Measurements from ENCODE around the gene RPS6KL1.
"Not testable (repeated sequence)": the region's sequence is repeated elsewhere in the genome, so short reads cannot be mapped to it uniquely, and the experiment has no call there.

The RPS6KL1 gene

GRCh38 chr14:74935360-74935680 is 12.3 kb upstream of the RPS6KL1 start:
- no peak for DNase-seq

- DNase-seq = no peak
These were observed 11.7 kb upstream of the RPS6KL1 start for GRCh38 chr14:74934476-74935359.

GRCh38 chr14:74934041-74934440 is 11.0 kb upstream of the RPS6KL1 start:
- no peak for DNase-seq

- DNase-seq = not testable (repeated sequence)
These were observed 9.9 kb upstream of the RPS6KL1 start for GRCh38 chr14:74932936-74933335.

- no peak for DNase-seq
These were observed 9.4 kb upstream of the RPS6KL1 start for GRCh38 chr14:74932401-74932901.

GRCh38 chr14:74931744-74932143 is 8.7 kb upstream of the RPS6KL1 start:
- not testable (repeated sequence) for DNase-seq

GRCh38 chr14:74929242-74929641 is 6.2 kb upstream of the RPS6KL1 start:
- no peak for DNase-seq

GRCh38 chr14:74927225-74927624 is 4.2 kb upstream of the RPS6KL1 start:
- DNase-seq = no peak

- no peak for DNase-seq
These were observed 1.0 kb upstream of the RPS6KL1 start for GRCh38 chr14:74924061-74924460.

GRCh38 chr14:74921987-74922751 is 891 bp downstream of the RPS6KL1 start:
- DNase-seq = no peak

GRCh38 chr14:74921053-74921620 is 1.9 kb downstream of the RPS6KL1 start:
- no peak for DNase-seq

GRCh38 chr14:74920281-74920680 is 2.8 kb downstream of the RPS6KL1 start:
- DNase-seq = no peak

GRCh38 chr14:74919421-74920165 is 3.5 kb downstream of the RPS6KL1 start:
- DNase-seq = no peak

GRCh38 chr14:74918380-74918779 is 4.7 kb downstream of the RPS6KL1 start:
- no peak for DNase-seq

GRCh38 chr14:74917646-74918081 is 5.4 kb downstream of the RPS6KL1 start:
- no peak for DNase-seq

- no peak for DNase-seq
These were observed 5.9 kb downstream of the RPS6KL1 start for GRCh38 chr14:74917178-74917543.

- DNase-seq = no peak
These were observed 7.2 kb downstream of the RPS6KL1 start for GRCh38 chr14:74915826-74916225.

- DNase-seq = no peak
These were observed 7.6 kb downstream of the RPS6KL1 start for GRCh38 chr14:74915426-74915825.

GRCh38 chr14:74913986-74914573 is 9.0 kb downstream of the RPS6KL1 start:
- no peak for DNase-seq

- no peak for DNase-seq
These were observed 9.6 kb downstream of the RPS6KL1 start for GRCh38 chr14:74913393-74913910.

GRCh38 chr14:74912801-74913200 is 10.3 kb downstream of the RPS6KL1 start:
- no peak for DNase-seq

GRCh38 chr14:74912111-74912510 is 10.9 kb downstream of the RPS6KL1 start:
- no peak for DNase-seq
